HG03103 (cell line): ENCODE results near the gene PKN2.
"Not testable (repeated sequence)": the region's sequence is repeated elsewhere in the genome, so short reads cannot be mapped to it uniquely, and the experiment has no call there.

Source experiments
- ATAC-seq: cut with Tn5 transposase; IDR thresholded peaks from one replicate; pipeline ENCODE4 v1.9.1; 2021; ENCODE audit warnings: low read depth; ENCODE audit not compliant: unreplicated experiment

The PKN2 gene

GRCh38 chr1:88678405-88678804 lies 5.7 kb upstream of the PKN2 start:
- ATAC-seq = no peak

- ATAC-seq = no peak
Observed at GRCh38 chr1:88680471-88680870, 3.6 kb upstream of the PKN2 start.

- no peak for ATAC-seq
Observed at GRCh38 chr1:88680911-88681622, 3.0 kb upstream of the PKN2 start.

- ATAC-seq = peak; percentile 32
Observed at GRCh38 chr1:88684482-88685258, 597 bp downstream of the PKN2 start.

- ATAC-seq = no peak
Observed at GRCh38 chr1:88685259-88685620, 1.2 kb downstream of the PKN2 start.

- ATAC-seq = no peak
Observed at GRCh38 chr1:88691540-88691939, 7.5 kb downstream of the PKN2 start.

- no peak for ATAC-seq
Observed at GRCh38 chr1:88695781-88696180, 11.7 kb downstream of the PKN2 start.

GRCh38 chr1:88697503-88697902 lies 13.4 kb downstream of the PKN2 start:
- no peak for ATAC-seq

- ATAC-seq = no peak
Observed at GRCh38 chr1:88698140-88698539, 14.1 kb downstream of the PKN2 start.

GRCh38 chr1:88698764-88699163 lies 14.7 kb downstream of the PKN2 start:
- no peak for ATAC-seq

GRCh38 chr1:88700425-88701013 lies 16.4 kb downstream of the PKN2 start:
- no peak for ATAC-seq

- peak; percentile 77 for ATAC-seq
Observed at GRCh38 chr1:88701275-88701674, 17.2 kb downstream of the PKN2 start.

- ATAC-seq = not testable (repeated sequence)
Observed at GRCh38 chr1:88701793-88702192, 17.7 kb downstream of the PKN2 start.

GRCh38 chr1:88708011-88708410 lies 23.9 kb downstream of the PKN2 start:
- ATAC-seq = no peak

GRCh38 chr1:88712907-88713306 lies 28.8 kb downstream of the PKN2 start:
- ATAC-seq = not testable (repeated sequence)

- ATAC-seq = not testable (repeated sequence)
Observed at GRCh38 chr1:88716571-88716970, 32.5 kb downstream of the PKN2 start.

- ATAC-seq = no peak
Observed at GRCh38 chr1:88722492-88722891, 38.4 kb downstream of the PKN2 start.

- ATAC-seq = no peak
Observed at GRCh38 chr1:88726697-88727096, 42.6 kb downstream of the PKN2 start.

- ATAC-seq = no peak
Observed at GRCh38 chr1:88727205-88727604, 43.1 kb downstream of the PKN2 start.

- no peak for ATAC-seq
Observed at GRCh38 chr1:88729297-88729696, 45.2 kb downstream of the PKN2 start.

GRCh38 chr1:88730132-88730675 lies 46.1 kb downstream of the PKN2 start:
- ATAC-seq = no peak
